Measurements from ENCODE around the gene FANCL.
A peak's percentile ranks its signal among the peaks of the same experiment; 100 is the strongest.
"Not testable (repeated sequence)": the region's sequence is repeated elsewhere in the genome, so short reads cannot be mapped to it uniquely, and the experiment has no call there.

FANCL gene

DNA sequence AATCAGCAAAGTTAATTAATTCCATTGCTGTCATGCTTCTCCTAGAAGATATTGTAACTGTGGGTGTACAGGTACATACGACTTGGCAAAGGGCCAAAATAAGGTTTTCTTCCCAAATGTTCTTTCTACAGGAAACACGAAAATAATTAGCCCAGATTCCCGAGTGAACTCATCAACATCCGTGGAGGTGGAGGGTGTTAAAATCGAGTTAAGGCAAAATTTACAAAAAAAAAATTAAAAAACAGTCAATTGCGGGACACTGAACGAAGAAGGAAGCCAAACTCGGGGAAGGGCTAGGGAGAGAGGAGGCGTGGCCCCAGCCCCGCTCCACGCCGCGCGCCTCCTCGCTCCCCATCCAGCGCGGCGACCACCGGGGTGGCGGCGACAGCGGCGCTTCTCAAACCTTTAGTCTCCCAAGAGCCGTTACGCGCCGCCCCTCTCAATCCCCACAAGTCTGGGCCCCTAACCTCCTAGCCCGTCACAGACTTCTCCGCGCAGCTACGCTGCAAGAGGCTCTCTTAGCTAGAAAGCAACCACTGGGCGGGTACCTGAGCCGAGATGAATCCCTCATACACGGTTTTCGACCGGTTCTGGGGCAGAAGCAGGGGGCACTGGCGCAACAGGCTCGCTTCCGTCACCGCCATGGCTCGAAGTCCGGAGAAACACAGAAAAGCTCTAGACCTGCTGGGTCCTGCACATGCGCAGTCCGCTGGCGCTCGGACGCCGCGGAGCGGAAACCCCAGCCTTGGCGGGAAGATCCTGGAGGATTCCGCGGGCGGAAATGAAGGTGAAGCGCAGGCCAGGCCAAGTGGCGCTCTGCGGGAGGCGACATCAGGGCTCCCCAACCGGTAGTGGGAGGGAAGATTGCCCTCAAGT lies at the start of gene FANCL:
TSS of gene FANCL (minus strand) at position 656 of the 876 bp plus-strand sequence. CDS start at position 644, 12 bp downstream.
- peak; percentile 97 for DNase-seq

DNA sequence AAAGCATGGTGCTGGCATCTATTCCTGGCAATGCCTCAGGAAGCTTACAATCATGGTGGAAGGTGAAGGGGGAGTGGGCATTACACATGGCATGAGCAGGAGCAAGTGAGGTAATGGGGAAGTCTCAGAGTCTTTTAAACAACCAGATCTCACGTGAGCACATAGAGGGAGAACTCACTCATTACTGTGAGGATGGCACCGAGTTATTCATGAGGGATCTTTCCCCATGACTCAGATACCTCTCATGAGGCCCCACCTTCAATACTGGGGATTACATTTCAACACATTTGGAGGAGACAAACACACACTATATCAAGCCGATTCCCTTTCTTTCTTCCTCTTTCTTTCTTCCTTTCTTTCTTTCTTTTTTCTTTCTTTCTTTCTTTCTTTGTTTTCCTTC lies 47.9 kb upstream of the FANCL start:
- DNase-seq: no peak

DNA sequence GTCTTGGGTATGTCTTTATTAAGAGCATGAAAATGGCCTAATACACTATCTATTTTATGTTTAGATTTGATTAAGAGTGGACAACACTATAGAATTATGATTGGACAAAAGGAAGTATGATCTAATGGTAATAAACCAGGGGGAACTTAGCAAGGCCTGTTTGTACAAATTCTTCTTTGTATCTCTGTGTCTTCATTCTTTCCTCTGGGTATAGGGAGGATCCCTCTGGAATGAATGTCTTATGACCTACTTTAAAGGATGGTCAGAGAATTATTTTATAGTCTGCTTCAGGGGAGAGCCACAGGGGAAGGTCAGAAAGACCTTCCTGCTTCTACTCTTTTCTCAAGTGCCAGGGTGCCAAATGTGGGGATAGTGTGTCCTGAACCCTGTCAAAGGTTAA lies 42.8 kb upstream of the FANCL start:
- no peak for DNase-seq

DNA sequence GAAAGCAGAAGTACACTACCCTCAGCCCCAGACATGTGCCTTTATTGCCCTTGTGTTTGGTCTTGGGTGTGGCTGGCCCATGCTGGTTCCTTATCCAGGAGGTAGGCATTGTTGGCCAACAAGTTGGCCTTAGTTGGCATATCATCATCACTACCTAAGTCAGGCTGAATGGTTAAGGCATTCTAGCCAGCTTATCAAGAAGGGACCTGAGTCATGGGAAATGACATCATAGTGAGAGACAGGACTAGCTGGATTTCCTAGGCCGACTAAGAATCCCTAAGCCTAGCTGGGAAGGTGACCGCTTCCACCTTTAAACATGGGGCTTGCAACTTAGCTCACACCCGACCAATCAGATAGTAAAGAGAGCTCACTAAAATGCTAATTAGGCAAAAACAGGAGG lies 34.0 kb upstream of the FANCL start:
- DNase-seq: not testable (repeated sequence)

DNA sequence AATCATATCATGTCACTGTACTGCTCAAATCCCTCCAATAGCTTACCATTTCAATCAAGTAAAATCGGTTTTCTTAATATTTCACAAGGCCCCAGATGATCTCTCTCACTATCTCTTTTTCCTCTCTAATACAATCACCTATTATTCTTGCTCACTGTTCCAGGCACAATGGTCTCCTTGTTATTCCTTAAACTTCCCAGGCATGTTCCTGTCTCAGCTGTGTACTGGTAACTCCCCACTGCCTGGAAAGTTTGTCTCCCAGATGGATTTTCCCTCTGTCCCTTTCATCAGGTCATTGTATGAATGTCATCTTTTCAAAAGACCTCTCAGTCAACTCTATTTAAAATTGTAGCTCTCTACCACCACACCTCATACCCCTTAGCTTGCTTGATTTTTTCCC lies 30.7 kb upstream of the FANCL start:
- DNase-seq: no peak

DNA sequence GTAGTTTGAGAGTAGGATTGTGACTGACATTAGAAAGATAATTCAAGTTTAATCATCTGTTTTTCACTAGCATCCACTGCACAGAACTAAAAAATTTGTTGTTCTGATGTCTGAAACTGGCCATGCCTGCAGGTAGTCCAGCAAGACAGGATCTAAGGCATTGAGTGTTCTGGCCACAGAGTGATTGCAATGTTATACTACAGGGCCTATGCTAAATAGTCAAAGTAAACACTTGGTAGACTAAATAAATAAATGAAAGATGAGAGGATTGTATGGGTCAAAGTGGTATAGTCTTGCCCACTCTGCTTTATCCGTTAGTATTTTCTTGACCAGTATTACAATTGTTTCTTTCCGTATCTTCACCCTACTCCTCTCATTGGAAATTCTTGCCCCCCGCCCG lies 27.6 kb upstream of the FANCL start:
- DNase-seq: no peak

DNA sequence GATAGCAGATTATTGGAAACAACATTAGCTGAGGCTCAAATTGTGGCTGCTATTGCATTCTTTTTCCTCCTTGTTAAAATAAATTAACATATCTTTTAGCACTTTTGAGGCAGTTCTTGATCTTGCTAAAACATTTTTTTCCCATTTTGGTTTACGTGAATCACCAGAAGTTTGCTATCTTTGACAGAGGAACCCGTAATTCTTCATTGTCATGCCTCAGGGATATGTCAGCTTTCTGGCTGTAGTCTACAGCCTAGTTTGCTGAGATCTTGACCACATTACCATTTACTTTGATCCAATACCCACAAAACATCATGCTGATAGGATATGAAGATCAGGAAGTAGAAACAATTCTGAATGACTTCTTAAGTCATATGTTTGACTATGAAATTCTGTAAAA lies 25.1 kb upstream of the FANCL start:
- DNase-seq: no peak

DNA sequence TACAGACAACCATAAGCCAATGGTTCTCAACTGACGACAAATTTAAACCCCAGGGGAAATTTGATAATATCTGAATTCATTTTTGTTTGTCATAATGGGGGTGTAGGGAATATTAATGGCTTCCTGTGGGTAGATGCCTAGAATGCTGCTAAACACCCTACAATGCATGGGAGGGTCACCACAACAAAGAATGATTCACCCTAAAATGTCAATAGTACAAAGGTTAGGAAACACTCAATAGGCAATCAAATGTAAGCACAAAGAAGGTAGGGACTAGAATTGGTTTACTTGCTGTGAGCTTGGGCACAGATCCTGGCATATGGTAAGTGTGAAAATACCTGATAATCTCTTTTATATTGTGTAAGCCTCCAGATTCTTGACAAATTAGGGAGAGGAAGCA lies 20.1 kb upstream of the FANCL start:
- no peak for DNase-seq

DNA sequence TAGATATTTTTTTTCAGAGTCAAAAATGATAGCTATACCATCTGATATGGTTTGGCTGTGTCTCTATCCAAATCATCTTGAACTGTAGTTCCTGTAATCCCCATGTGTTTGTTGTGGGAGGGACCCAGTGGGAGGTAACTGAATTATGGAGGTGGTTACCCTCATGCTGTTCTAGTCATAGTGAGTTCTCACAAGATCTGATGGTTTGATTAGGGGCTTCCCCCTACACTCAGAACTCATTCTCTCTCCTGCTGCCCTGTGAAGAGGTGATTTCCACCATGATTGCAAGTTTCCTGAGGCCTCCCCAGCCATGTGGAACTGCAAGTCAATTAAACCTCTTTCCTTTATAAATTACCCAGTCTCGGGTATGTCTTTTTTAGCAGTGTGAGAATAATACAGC lies 17.3 kb upstream of the FANCL start:
- not testable (repeated sequence) for DNase-seq

DNA sequence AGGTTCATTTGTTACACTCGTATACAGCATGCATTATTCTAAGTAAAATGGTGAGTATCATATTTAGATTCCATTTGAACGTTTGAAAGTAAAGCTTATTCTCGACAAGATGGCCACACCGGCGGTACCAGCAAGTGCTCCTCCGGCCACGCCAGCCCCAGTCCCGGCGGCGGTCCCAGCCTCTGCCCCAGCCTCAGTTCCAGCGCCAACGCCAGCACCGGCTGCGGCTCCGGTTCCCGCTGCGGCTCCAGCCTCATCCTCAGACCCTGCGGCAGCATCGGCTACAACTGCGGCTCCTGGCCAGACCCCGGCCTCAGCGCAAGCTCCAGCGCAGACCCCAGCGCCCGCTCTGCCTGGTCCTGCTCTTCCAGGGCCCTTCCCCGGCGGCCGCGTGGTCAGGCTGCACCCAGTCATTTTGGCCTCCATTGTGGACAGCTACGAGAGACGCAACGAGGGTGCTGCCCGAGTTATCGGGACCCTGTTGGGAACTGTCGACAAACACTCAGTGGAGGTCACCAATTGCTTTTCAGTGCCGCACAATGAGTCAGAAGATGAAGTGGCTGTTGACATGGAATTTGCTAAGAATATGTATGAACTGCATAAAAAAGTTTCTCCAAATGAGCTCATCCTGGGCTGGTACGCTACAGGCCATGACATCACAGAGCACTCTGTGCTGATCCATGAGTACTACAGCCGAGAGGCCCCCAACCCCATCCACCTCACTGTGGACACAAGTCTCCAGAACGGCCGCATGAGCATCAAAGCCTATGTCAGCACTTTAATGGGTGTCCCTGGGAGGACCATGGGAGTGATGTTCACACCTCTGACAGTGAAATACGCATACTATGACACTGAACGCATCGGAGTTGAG lies 10.4 kb upstream of the FANCL start:
- DNase-seq: not testable (repeated sequence)

DNA sequence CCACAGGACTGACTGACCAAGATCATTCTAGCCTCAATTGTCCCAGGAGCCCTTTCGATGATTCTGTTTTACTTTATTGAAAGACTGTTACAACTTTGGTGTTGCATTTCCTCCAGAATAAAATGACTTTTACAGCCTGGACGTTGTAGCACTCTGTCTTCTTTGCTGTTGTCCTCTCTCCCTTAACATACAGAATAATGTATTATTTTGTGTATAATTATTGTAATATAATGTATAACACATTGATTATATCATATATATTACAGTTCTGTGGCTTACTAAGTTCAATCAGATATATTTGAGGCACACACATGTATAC lies 380 bp upstream of the FANCL start:
- no peak for DNase-seq

DNA sequence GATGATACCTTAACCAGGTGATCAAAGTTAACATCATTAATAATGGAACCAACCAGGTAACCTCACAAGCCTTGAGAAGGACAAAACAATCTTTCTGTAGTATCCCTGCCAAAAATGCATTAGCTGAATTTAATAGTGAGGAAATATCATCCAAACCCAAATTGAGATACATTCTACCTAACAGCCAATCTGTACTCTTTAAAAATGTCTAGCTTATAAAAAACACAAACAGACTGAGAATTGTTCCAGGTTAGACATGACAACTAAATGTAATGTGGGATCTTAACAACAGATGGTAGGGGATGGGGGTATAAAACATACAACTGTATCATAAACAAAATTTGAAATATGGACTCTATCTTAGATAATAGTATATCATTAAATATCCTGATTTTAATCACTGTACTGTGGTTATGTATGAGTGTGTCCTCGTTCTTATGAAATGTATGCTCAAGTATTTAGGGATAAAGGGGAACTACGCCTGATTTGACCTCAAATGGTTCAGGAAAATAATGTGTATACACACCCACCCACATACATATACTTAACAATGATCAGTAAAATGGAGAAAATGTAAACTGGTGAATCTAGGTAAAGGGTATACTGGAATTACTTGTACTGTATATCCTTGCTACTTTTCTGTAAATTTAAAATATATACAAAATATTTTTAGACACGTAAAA lies 1.7 kb downstream of the FANCL start:
- no peak for DNase-seq

DNA sequence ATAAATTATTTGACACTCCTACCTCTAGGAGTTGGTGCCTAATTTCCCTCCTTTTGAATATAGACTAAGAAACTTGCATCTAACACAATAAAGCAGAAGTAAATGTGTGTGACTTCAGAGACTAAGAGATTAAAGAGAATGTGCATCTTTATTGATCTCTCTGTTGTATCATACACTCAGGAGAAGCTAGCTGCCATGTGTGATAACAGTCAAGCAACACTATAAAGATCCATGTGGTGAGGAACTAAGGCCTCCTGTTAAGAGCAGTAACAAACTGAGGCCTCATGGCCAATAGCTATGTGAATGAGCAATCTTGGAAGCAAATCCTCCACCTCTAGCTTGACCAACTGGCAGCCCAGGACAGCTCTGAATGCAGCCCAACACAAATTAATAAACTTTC lies 3.4 kb downstream of the FANCL start:
- peak; percentile 48 for DNase-seq

DNA sequence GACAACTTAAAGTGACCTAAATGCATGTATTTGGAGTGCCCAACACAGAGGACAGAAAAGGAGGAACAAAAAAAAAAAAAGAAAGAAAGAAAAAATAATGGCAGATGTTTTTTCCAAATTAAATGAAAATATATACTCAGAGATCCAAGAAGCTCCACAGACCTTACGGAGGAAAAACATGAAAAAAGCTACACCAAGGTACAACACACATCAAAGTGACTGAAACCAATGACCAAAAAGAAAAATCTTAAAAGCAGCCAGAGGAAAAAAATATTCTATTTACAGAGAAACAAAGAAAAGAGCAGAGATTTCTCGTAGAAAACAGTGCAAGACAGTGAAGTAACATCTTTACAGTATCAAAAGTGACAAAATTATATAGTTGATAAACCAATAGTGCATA lies 5.1 kb downstream of the FANCL start:
- DNase-seq: no peak

DNA sequence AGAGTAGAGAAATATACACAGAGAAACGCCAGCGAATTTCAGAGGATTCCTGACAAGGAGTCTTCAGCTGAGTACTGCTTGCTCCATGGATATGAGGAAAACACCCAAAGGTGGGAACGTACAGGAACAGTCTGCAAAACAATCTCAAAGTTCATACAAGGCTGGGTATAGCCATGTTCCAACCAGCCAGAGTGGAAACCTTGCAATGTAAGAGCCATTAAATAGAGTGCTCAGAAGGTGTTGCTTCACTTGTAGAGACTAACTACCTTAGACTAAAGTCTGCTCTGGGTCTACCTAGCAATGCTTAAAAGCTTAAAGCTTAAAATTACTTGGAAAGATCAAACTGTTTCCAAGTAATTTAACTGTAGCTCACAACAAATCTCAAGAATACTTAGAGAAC lies 6.0 kb downstream of the FANCL start:
- DNase-seq: no peak

DNA sequence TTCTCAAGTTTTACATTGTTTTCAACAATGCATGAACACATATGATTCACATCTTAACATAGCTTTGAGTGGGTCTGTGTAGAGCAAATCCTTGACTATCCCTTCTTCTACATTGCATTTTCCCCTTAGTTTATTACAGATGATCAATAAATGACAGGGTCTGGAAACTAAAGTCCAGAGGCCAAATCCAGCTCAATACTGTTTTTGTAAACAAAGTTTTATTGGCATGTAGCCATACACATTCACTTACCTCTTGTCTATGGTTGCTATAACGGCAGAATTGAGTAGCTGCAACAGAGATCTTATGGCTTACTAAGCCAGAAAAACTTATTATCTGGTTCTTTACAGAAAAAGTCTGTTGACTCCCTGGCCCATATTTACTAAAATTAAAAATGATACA lies 12.8 kb downstream of the FANCL start:
- DNase-seq: no peak

DNA sequence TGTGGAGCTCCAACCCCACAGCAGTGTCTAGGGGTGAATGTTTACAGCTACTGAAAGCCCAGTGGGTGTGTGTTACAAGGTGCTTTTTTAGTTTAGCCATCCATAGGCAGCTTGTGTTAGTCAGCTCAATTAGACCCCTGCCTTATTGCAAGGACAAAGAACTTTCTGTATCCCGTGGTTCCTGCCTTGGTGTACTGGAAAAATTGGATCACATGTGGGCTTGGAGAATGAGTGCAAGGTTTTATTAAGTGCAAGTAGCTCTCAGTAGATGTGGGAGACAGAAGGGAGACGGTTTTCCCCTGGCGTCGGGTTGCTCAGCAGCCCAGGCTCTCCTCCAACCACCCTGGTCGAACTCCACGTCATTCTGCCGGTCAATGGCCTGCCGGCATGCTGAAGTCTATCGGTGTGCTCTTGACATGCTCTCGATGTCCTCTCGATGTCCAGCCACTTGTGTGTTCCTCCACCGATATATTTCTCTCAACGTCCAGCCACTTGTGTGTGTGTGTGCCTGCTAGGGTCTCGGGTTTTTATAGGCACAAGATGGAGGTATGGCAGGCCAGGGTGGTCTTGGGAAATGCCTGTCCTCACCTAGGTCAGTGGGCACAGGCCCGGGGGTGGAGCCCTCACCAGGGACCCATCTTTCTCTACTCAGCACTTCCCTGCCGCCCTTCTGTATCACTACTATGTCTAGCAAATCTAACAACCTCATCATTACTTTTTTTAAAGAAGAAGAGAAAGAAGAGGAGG lies 13.8 kb downstream of the FANCL start:
- no peak for DNase-seq

DNA sequence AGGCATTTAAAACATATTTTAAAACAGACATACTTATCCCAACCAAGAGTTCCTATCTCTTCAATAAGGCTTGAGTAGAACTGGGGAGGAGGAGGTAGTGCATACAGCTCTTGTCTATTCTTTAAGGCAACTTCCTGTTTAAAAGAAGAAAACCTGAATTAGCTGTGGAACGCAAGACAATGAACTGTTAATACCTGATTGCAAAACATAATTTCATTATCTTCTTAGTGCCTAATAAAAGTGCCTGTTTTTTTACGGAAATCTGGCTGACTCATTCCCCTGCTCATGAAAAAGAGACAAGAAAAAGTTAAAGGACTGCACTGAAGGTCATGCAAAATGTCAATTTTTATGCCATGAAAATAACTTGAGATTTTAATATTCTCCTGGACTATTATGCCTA lies 19.2 kb downstream of the FANCL start:
- no peak for DNase-seq

DNA sequence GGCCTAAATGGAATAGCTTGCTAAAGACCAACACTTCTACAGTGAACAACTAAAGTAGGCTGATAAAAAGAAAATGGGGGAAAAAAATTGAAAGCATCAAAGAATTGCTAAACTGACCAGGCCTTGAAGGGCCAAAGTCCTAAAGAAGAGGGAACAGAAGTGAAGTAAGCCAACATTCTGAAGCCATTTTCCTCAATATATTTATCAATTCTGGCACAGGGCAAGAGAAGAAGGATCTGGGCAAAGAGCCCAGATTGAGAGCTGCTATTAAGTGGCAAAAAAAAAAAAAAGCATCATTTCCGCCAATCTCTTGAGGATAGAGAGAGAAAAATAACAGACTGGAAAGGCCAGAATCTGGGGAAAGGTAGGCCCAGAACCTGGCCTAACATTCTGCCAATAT lies 25.7 kb downstream of the FANCL start:
- DNase-seq: no peak

DNA sequence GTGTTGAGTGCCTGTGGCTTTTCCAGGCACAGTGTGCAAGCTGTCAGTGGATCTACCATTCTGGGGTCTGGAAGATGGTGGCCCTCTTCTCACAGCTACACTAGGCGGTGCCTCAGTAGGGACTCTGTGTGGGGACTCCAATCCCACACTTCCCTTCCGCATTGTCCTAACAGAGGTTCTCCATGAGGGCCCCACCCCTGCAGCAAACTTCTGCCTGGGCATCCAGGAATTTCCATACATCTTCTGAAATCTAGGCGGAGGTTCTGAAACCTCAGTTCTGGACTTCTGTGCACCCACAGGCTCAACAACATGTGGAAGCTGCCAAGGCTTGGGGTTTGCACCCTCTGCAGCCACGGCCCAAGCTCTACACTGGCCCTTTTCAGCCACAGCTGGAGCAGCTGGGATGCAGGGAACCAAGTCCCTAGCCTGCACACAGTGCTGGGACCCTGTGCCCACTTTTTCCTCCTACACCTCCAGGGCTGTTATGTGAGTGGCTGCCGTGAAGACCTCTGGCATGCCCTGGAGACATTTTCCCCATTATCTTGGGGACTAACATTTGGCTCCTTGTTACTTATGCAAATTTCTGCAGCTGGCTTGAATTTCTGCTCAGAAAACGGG lies 30.1 kb downstream of the FANCL start:
- DNase-seq: not testable (repeated sequence)

DNA sequence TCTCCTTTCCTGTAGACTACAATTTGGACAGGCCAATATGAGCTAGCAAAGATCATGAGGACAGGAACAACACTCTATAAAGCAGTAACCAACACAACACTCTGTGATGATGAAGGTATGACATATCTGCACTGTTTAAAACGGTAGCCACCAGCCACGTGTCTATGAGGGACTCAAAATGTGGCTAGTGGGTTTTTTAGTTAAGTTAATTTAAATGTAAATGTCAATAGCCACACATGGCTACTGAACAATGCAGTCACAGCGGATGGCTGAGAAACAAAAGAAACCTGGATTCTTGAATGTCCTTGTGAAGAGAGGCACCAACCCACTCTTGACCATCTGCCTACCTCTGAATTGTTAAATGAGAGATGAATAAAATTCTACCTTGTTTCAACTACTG lies 33.9 kb downstream of the FANCL start:
- DNase-seq: no peak

DNA sequence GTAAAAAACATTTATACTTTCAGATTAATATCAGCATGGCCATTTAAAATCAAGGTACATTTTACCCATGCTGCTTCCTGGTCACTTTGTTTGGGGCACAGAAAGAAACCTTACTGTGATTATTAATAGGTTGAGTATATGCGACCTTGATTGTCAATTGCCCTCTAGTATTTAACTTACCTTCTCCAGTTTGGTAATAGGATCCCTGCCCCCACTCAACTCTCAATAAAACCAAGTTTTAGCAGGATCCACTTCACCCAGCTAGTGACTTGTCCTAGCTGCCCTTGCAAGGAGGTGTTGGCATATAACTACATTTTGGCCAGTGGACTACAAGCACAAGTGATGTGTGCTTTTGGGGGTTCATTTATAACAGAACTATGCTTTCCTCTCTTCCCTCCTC lies 34.3 kb downstream of the FANCL start:
- DNase-seq: no peak
